GM21786 (cell line): ENCODE results near the gene CDC6.
"Not testable (repeated sequence)": the region's sequence is repeated elsewhere in the genome, so short reads cannot be mapped to it uniquely, and the experiment has no call there.

ENCODE experiments used
- ATAC-seq: cut with Tn5 transposase; IDR thresholded peaks from one replicate; pipeline ENCODE4 v1.9.1; 2021; ENCODE audit not compliant: unreplicated experiment

The CDC6 gene

DNA sequence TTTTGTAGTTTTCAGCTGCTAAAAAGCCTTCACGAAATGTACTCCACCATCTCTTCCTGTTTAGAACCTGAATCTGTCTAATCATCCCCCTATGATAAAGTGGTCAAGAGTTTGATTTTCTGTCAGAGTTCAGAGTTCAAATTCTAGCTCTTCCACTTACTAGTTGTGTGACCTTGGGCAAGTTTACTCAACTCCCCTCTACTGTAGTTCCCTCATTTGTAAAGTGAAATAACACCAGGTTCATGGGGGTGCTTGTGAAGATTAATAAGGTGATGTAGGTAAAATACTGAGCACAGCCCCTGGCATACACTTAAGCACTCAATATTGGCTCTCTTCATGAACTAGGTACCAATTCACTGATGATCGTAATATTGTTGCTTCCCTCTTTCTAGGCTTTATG, 1.2 kb upstream of the CDC6 start:
- no peak for ATAC-seq

DNA sequence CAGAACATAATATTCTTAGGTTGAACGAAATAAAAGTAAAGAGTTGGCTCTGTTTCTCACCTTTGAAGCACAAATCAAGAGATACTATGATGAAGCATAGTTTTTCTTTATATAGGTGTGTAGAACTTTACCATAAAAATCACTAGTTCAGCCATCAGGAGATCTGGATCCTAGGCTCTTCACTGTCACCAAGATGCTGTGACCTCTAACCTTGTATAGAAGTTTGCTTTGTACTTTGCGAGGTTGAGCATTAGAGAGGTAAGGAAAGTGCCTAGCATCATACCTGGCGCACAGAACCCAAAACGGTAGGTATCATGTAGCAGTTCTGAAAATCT, 553 bp upstream of the CDC6 start:
- ATAC-seq, result no peak

DNA sequence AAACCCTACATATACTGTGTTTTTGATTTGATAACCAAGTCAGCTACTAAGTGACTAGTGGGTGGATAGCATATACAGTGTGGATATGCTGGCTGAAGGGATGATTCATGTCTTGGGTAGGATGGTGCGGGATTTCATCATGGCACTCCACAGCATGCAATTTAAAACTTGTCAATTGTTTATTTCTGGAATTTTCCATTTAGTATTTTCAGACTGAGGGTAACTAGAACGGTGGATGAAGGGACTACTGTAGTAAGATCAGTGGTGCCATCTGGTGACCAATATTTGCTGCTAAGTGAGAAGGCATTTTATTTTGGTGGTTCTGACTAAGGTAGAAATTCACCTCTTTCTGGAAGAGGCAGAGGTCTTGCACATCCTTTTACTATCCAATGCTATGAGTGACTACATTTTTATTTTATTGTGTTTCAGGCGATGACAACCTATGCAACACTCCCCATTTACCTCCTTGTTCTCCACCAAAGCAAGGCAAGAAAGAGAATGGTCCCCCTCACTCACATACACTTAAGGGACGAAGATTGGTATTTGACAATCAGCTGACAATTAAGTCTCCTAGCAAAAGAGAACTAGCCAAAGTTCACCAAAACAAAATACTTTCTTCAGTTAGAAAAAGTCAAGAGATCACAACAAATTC, 3.1 kb downstream of the CDC6 start:
- no peak for ATAC-seq

DNA sequence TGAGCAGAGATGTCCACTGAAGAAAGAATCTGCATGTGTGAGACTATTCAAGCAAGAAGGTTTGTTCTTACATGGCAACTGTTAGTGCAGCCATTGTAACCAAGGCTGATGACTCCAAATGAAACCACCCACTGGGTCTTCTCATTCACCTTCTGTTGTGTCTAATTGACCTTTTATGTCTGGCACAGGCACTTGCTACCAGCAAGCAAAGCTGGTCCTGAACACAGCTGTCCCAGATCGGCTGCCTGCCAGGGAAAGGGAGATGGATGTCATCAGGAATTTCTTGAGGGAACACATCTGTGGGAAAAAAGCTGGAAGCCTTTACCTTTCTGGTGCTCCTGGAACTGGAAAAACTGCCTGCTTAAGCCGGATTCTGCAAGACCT, 3.6 kb downstream of the CDC6 start:
- no peak for ATAC-seq

DNA sequence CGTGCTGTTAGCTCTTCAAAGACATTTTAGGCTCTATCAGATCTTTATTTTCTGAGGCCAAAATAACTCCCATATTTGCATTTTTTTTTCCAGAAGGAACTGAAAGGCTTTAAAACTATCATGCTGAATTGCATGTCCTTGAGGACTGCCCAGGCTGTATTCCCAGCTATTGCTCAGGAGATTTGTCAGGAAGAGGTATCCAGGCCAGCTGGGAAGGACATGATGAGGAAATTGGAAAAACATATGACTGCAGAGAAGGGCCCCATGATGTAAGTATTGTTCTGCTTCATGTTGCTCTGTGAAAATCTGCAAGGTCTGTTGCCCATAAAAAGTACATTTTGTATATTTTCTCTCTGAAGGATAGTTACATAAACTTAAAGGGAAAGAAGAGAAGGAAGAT, 5.7 kb downstream of the CDC6 start:
- ATAC-seq, result no peak

DNA sequence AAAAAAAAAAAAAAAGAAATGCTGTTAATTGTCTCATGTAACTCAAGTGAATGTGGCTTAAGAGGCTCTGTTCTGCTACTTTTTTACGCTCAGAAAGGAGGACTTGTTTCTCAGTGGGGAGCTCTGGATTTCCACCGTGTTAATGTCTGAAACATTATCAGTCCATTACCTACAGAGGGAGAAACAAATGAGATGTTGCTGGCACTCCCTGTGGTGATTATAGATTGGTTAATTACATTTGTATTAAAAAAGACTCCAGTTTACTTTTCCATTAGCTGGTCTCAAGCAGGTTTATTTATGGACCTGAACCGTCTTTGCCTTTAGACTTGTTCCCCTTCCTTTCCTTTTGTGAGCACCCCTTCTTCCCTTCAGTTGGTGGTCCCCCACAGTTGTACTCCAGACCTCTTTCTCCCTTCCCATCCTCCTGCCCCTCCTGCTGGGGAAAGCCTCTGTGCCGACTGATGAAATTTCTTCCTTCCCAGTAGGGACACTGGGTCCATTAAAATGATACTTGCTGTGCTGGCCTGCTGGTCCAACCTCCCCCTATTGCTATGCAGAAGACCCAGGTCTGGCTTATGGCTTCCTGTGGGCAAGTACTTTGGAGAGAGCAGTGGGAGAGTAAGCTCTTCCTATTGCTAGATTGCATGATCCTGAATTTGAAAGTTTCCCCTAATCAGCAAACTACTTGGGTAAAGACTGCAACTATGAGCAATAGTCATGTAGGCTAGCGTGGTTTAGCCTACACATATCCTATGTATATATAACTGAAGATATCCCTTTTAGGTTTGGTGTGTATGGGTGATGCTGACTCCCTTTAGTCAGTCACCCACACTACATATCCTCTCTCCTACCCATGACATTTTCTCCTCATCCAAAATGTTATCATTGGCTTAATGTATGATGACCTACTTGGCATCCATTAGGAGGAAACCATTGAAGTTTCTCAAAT, 8.1 kb downstream of the CDC6 start:
- ATAC-seq, result no peak

DNA sequence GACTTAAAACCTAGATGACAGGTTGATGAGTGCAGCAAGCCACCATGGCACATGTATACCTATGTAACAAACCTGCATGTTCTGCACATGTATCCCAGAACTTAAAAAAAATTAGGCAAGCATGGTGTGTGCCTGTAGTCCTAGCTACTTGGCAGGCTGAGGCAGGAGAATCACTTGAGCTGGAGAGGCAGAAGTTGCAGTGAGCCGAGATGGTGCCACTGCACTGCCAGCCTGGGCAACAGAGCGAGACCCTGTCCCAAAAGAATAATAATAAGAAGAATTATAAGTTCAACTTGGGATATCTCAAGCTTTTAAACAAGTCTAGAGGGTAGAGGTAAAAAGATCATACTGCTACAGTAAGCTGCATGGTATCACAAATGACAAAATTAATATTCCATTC, 9.8 kb downstream of the CDC6 start:
- ATAC-seq, result no peak

DNA sequence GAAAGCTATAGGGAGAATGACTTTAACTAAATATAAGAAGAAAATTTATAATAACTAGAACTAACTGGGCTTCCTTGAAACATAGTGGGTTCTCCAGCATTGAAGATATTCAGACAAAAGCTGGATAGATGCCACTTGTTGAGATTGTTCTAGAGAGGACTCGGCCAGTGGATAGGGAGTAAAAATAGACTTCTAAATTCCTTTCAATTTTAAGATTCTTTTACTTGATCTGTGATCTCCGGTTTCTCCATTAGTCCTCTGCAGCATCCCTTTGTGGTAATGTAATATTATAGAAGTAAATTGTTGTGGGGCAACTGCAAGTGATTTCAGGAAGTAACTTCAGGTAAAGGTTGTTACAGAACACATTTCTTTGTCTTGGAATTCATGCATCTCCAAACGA, 11.0 kb downstream of the CDC6 start:
- ATAC-seq, result no peak

DNA sequence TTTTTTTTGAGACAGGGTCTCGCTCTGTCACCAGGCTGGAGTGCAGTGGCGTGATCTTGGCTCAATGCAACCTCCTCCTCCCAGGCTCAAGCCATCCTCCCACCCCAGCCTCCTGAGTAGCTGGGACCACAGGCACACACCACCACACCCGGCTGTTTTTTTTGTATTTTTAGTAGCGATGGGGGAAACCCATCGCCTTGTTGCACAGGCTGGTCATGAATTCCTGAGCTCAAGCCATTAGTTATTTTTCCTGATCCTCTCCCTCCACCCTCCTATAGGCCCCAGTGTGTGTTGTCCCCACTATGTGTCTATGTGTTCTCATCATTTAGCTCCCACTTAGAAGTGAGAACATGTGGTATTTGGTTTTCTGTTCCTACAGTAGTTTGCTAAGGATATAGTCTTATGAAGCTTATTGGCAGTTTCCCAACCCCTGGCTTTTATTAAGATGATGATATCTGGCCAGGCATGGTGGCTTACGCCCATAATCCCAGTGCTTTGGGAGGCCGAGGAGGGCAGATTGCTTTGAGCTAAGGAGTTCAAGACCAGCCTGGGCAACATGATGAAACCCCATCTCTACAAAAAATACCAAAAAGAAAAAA, 11.6 kb downstream of the CDC6 start:
- ATAC-seq, result not testable (repeated sequence)

DNA sequence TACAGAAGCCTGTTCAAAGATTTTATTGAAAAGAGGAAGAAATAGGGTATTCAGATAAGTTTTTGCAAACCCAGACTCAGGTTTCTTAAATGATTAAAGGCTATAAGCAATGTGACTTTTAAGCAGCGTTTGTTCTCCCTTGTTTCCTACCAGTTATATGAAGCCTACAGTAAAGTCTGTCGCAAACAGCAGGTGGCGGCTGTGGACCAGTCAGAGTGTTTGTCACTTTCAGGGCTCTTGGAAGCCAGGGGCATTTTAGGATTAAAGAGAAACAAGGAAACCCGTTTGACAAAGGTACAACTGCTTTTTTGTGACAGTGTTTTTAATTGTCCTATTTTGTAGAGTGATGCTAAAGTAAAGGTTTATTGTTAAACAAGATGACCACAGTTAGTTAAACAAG, 13.6 kb downstream of the CDC6 start:
- no peak for ATAC-seq

DNA sequence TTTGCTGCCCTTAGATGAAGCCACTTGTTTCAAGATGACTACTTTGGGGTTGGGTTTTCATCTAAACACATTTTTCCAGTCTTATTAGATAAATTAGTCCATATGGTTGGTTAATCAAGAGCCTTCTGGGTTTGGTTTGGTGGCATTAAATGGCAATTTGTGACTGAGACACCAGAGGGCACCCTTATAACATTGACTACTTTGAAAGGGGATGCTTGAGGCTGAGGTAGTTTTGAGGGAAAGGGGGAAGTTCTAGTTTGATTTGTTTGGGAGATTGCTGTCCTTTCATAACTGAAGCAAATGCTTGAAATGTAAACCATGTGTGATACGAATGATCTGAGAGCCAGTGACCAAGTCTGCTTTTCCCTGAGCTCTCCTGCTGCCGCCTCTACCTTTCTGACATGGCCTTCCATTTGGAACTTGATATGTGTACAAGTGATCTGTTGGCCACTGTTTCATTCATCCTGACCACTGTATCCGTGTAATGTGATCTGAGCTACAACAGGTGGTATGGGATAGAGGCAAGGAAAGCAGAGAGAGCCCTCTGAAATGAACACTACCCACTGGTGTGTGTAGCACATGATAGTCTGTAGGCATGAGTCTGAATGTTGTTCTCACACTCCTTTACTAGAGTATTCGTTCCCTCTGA, 15.5 kb downstream of the CDC6 start:
- ATAC-seq, result no peak

DNA sequence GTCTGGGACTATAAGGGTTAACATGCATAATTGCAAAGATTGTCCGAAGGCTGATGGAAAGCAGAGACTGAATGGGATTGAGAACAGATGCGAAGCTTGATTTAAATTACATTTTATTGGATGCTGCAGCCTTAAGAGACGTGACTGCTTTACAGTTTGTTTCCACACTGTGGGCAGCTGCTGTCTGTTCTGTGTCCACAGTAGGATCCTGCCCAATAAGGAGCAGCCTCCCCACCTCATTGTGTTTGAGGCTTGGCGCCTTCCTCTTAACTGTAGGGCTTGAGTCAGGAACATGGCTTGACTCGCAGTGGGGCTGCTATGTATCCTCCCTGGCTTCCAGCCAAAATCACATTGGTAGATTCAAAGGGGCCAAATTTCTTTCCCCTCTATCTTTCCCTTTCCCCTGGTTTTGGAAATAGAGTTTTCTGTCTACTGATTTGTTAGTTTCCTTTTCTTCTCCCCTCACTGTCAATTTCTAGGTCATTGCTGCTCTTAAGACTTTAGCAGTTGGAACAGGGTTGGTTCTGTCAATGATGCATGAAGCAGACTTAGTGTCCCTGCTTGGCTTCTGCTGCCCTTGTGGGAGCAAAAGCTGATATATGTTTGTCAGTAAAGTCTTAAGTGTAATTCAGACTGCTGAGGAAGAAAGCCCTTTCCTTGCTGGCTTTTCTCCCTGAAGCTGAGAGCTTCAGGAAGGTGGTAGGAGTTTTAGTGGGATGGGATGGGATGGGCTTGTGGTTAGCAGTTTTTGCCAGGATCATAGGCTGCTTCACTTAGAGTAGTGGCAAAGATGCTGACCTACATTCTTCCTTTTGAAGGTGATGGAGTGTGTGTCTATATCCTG, 16.3 kb downstream of the CDC6 start:
- no peak for ATAC-seq

DNA sequence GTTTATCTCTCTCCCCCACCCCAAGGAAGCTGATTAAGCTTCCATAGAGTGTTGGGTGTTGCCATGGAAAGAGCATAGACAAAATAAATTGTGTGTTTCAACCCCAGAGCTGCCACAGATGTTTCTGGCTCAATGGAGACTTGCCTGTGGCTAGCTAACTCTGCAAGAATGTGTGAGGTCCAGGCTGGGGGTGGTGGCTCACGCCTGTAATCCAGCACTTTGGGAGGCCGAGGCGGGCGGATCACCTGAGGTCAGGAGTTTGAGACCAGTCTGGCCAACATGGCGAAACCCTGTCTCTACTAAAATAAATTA, 16.8 kb downstream of the CDC6 start:
- ATAC-seq, result not testable (repeated sequence)

DNA sequence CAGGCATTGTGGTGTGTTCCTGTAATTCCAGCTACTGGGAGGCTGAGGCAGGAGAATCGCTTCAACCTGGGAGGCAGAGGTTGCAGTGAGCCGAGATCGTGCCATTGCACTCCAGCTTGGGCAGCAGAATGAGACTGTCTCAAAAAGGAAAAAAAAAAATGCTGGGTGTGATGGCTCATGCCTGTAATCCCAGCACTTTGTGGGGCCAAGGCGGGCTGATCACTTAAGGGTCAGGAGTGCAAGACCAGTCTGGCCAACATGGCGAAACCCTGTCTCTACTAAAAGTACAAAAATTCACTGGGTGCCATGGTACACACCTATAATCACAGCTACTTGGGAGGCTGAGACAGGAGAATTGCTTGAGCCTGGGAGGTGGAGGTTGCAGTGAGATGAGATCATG, 17.2 kb downstream of the CDC6 start:
- not testable (repeated sequence) for ATAC-seq

DNA sequence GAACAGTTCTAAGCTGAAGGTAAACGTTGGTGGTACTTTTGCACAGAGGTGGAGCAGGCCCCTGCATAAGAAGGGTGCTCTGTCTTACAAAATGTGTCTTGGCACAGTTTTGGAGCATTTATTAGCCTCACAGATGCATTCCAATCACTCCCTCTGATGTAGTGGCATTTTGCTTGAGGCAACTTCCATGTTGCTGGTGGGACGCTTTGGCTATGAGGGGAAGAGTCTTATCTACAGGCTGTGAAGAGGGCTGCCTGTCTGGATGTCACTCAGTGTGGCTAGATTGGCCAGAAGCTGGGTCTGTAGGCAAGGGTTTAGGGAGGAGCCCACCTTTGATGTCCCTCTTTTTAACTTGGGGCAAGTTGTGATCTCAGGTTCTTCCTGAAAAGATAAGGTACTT, 18.7 kb downstream of the CDC6 start:
- ATAC-seq, result no peak

DNA sequence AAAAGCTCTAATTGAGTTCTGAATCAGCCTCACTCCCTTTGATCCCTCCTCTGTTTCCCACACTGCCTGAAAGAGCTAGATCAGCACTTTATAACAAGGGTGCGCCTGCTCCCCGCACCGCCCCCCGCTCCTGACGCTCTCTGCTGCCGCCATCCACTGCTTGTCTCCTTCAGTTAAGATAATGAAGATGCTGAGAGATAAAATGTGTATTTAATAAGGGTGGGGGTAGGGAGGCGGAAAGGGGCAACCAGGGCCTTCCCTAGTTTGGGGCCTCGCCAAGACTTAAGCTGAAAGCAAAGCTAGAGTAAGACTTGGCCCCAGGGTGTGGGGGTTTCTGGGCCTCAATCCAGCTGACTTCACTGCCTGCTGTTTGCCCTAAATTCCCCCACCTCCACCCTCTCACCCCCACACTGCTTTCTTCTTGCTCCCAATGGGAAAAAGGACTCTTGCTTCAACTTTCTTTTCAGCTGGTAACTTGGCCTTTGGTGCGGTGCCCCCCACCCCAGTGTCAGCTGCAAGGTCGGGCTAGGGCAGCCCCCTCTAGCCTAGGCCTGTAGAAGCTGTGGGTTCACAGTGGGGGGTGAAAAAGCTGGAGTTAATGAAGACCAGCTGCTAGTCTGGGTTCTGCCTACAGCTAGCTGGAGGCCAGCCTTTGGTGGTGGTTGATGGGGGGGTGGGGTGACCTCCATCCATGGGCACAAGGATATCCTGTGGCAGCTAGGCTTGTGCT, 19.5 kb downstream of the CDC6 start:
- no peak for ATAC-seq

DNA sequence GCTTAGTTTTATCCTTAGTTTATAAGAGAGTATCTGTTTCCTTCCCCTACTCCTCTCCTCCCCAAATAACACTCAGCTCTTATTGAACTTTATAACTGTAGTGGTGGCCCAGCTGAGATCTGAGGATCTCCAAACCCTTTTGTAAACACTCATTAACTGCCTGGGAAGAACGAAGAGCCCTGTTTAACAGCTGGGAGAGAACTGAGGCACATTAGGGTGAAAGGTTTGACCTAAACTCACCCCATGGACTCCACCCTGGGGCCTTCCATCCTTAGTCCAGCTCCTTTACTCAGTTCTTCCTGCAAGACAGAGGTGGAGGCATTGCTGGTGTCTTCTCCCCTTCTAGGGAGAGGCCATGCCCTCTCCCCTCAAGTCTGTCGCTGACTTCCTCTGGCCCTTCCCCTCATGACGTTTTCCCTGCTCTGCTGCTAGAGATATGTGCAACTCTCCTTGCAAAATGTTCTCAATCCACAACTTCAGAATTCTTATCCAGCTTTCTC, 20.1 kb downstream of the CDC6 start:
- no peak for ATAC-seq

DNA sequence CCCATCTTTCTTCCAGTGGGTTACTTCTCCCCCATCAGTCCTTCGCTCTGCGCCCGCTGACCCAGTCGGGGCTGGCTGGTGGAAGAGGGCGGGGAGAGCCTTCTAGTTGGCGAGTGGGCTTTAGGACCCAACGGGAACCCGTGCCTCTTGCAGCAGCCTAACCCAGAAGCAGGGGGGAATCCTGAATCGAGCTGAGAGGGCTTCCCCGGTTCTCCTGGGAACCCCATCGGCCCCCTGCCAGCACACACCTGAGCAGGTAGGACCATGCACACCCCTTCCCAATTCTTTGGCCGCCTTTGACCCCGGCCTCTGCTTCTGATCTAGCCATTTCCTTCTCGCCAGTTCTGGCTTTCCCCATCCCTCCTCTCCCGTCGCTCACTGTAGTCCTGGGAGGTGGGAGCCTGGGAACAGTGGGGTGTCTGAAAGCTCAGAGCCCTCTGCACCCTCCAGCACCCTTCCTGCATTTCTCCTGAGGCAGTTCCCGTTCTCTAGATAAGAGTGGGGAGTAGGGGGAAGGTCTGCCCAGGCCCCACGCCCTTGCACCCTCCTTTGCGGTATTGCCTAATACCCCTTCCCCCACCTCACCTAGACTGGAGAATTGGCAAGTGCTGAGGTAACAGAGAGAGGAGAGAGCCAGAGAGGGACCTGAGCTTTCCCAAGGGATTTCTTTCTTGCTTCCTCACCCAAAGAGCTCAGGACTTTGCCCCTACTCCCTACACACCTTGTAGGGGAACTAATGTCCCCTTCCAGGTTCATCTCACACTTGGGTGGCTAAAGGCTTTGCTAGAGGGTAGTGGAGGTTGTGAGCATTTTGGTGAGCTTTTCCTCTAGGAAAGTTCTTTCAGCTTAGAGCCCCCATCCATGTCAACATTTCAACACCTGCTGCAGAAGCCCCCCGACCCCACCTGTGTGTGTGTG, 21.6 kb downstream of the CDC6 start, which contains the start of gene RARA:
Gene RARA (plus strand): TSS at position 150 of the 918 bp plus-strand sequence. CDS start 22,039 bp downstream, outside the sequence.
- no peak for ATAC-seq

DNA sequence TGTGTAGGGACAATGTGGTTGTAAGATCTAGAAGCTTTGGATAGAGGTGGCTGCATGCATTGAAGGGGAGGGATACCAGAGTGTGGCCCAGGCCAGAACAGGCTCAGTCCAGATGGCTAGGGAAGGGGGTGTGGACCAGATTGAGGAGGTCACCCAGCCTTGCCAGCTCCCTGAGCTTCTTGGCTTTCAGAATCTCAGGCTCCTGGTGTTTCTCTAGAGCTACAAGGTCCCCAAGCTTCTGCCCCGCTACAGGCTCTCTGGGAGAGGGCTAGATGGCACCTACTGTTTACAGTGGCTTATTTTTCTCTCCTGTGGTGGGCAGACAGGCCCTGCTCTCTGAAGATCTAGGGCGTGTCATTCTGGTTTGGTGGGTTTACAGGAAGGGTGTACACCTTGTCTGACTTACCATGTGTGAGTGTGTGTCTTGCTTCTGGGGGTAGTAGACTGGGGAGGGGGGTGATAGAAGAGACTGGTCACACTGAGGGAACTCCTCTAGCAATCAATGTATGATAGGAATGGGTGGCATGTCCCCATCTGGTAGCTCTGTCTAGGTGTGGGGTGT, 22.4 kb downstream of the CDC6 start:
- no peak for ATAC-seq
